22Rv1 (cell line): ENCODE results near the gene ZNF891.

Experiments
- ZFX ChIP-seq: fragments of 450-650 bp; IDR thresholded peaks from 2 replicates; pipeline ENCODE4 v1.6.1; 2017; ENCODE audit warnings: antibody characterized with exemption, borderline replicate concordance
- TF ChIP-seq, protein P1 (sequence below): fragments of 450-650 bp; IDR thresholded peaks from 2 replicates; pipeline ENCODE4 v1.5.1; 2017; ENCODE audit warnings: mild to moderate bottlenecking

- TF ChIP-seq, protein P1, sequence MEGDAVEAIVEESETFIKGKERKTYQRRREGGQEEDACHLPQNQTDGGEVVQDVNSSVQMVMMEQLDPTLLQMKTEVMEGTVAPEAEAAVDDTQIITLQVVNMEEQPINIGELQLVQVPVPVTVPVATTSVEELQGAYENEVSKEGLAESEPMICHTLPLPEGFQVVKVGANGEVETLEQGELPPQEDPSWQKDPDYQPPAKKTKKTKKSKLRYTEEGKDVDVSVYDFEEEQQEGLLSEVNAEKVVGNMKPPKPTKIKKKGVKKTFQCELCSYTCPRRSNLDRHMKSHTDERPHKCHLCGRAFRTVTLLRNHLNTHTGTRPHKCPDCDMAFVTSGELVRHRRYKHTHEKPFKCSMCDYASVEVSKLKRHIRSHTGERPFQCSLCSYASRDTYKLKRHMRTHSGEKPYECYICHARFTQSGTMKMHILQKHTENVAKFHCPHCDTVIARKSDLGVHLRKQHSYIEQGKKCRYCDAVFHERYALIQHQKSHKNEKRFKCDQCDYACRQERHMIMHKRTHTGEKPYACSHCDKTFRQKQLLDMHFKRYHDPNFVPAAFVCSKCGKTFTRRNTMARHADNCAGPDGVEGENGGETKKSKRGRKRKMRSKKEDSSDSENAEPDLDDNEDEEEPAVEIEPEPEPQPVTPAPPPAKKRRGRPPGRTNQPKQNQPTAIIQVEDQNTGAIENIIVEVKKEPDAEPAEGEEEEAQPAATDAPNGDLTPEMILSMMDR = no peak
- no peak for TF ChIP-seq ZFX
Observed at GRCh38 chr12:133058203-133059113, 71.6 kb downstream of the ZNF891 start.
